ENCODE measurements around the gene GNRH2. TPM values are rescaled to one million over a fixed set of nuclear protein-coding genes. Genes with fewer than 3 reads are reported as not detected.

The GNRH2 gene
- total and polyA plus RNA-seq, 2 of the 8 experiments (the other 6 are each of a cell fraction or from before 2014, with no cell fraction given), result 0.09 to 0.82 TPM

- TF ChIP-seq BCL11A (IDR thresholded peaks at IDR 0.05; ENCODE audit: low read depth in 2 of 2, low read length in 2 of 2) (no peak), EGR1 (IDR thresholded peaks at IDR 0.05; ENCODE audit: borderline replicate concordance, low read depth, low read length) (no peak), E2F6 (IDR thresholded peaks at IDR 0.05) (peak; percentile 96), TAF7 (optimal IDR thresholded peaks at IDR 0.05; ENCODE audit: borderline replicate concordance, low read depth, low read length) (no peak), TCF12 (IDR thresholded peaks at IDR 0.05; ENCODE audit: low read depth, low read length) (no peak)
Measured at GRCh38 chr20:3071610-3072529, 28.4 kb downstream of the GNRH2 start, which contains the start of gene OXT (continued).

All from H1 (cell line).